Activated CD4-positive, alpha-beta T cell treated with anti-CD3 and anti-CD28 coated beads, Interleukin-2, Interleukin-6, amounts not matched to agents 100 ng/mL and 50 ng/mL, durations not matched to agents 16 hours and 8 hours (primary cell): ENCODE measurements around the gene ANKRD29.
"Not testable (repeated sequence)": the region's sequence is repeated elsewhere in the genome, so short reads cannot be mapped to it uniquely, and the experiment has no call there.

Source experiments
- DNase-seq: peaks from one replicate; pipeline ENCODE4 v3.0.0-alpha.2; 2020

The ANKRD29 gene

DNA sequence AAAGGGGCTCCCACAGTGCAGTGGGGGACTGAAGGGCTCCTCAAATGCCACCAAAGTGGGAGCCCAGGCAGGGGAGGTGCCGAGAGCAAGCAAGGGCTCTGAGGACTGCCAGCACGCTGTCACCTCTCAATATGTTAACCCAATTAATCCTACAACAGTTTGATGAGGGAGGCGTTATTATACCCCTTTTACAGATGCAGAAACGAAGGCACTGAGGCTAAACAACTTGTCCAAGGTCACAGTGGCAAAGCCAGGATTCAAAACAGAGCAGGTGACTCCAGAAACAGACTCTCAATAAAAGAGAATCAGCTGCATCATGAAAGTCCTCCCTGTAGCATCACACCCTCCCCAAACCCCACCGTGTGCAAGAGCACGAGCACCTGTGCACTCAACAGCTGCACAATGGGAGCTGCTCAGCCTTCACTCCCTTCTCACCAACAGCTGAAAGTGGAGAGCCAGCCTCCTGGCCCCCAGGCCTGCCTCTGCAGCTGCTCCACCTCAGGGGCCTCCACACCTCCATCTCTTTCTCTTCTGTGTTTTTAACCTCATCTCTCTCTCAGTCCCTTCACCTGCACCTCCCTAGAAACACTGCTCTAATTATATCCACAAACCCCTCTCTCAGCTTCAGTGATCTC, 84.5 kb downstream of the ANKRD29 start:
- DNase-seq: no peak

DNA sequence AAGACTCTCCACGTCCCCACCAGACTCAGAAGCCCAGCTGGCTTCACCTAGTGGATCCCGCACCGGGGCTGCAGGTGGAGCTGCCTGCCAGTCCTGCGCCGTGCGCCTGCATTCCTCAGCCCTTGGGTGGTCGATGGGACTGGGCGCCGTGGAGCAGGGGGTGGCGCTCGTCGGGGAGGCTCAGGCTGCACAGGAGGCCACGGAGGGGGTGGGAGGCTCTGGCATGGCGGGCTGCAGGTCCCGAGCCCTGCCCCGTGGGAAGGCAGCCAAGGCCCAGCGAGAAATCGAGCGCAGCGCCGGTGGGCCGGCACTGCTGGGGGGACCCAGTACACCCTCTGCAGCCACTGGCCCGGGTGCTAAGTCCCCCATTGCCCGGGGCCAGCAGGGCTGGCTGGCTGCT, 85.2 kb downstream of the ANKRD29 start:
- DNase-seq: not testable (repeated sequence)

DNA sequence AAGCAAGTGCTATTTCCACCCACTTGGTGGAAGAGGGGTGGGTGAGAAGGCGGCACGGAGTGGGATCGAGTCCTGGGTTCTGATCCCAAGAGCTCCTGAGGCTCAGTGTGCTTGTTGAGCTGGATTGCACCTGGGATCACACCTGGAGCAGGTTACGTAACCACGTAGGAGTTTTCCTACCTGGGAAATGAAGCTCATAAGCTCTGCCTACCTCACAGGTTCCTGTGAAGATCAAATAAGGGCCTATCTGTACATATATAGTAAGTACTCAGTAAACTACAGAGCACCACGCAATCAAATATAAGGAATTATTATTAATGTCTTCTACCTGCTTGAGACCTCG, 87.4 kb downstream of the ANKRD29 start:
- no peak for DNase-seq

- DNase-seq: no peak
Measured at GRCh38 chr18:23574611-23575308, 88.0 kb downstream of the ANKRD29 start.

DNA sequence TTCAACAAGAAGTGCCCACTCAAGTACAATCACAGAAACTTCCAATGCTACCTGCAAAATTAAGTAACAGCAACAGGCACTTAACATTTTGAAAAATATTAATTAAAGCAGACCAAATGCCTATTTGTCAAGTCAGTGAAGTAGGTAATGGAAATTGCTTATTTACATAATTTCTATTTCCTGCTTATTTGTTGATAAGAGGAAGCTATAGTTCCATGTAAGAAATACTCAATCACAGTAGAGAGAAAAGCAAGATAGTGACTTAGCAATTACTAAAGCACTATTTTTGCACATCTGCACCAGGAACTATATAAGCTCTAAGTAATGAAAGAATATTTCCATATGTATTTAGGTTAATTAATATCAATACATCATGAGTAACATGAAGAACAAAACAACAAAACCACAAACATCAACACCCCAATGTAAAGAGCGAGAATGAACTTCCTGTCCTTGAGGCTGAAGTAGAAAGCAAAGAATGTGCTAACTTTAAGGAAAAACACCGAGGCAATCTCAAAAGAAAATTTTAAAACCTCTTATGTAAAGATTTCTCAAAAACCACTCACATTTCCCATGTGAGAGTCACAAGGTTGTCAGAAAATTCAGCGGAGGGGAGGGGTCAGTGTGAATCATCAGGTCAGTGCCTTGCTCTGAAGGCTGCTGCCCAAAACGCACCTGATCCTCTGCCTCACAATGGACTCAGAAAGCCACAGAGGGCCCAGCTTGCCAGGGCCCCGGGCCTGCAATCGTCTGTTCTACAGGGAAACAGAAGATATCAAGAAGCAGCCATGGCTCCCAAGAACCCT, 88.9 kb downstream of the ANKRD29 start:
- peak; percentile 63 for DNase-seq

GRCh38 chr18:23573020-23573419, 89.7 kb downstream of the ANKRD29 start:
- DNase-seq: no peak

GRCh38 chr18:23572570-23572969, 90.1 kb downstream of the ANKRD29 start:
- no peak for DNase-seq

DNA sequence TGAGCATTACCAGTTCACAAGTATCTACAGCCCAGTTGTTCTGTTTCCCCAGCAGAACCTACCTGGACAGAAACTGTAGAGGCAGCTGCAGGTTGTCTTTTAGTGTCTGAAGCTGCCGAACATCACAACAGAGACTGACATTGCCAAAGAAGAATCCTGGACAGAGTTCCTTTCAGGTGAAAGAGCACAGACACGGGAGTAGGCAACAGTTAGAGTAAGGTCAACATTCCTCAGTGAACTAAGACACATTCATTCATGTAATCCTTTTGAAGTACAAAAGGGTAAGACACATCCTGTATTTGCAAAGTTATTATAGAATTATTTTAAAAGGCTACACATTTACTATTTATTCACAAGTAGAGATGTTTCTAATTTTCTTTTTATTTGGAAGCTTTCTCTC, 90.7 kb downstream of the ANKRD29 start:
- DNase-seq: no peak

- DNase-seq: no peak
Measured at GRCh38 chr18:23570912-23571504, 91.7 kb downstream of the ANKRD29 start.

DNA sequence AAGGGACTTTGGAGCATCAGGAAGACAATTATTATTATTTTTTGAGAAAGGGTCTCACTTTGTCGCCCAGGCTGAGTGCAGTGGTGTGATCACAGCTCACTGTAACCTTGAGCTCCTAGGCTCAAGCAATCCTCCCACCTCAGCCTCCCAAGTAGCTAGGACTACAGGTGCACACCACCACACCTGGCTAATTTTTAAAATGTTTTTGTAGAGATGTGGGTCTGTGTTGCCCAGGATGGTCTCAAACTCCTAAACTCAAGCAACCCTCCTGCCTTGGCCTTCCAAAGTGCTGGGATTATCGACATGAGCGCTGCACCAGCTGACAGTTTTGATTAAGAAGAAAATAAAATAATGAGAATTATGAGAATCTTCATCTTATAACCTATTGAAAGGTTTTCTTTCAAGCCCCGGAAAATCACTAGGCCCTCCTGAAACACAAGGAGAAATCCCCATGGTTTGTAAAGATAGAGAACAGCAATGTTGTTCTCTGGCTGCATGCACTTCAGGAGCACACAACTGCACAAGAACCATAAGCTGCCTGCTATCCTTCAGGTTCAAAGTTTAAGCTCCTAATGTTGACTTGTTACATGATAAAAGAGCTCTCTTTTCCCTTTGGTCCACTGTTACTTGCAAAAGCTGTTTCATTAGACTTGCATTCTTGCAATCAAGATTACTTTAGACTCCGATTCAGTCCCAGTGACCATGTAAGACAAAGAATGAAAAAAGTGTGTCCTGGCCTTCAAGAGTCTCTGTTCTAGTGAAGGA, 93.2 kb downstream of the ANKRD29 start:
- DNase-seq: no peak

- no peak for DNase-seq
Measured at GRCh38 chr18:23568281-23569138, 94.2 kb downstream of the ANKRD29 start.

- DNase-seq: no peak
Measured at GRCh38 chr18:23567671-23568070, 95.0 kb downstream of the ANKRD29 start.

DNA sequence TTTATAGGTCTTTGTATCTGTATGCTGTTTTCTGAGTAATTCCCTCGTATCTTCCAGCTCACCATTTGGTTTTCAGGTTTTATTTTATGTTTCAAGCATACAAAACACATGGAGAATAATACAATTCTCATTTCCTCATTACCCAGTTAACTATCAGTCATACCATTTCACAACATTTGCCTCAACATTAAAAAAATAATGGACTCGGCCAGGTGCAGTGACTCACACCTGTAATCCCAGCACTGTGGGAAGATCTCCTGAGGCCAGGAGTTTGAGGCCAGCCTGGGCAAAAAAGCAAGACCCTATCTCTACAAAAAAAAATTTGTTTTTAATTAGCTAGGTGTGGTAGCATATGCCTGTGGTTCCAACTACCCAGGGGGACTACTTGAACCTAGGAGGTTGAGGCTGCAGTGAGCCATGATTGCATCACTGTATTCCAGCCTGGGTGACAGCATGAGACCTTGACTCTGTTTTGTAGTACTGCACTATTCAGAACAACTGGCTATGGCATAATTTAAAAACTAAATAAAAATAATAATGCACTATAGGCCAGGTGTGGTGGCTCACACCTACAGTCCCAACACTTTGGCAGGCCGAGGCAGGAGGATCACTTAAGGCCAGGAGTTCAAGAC, 96.7 kb downstream of the ANKRD29 start:
- no peak for DNase-seq

DNA sequence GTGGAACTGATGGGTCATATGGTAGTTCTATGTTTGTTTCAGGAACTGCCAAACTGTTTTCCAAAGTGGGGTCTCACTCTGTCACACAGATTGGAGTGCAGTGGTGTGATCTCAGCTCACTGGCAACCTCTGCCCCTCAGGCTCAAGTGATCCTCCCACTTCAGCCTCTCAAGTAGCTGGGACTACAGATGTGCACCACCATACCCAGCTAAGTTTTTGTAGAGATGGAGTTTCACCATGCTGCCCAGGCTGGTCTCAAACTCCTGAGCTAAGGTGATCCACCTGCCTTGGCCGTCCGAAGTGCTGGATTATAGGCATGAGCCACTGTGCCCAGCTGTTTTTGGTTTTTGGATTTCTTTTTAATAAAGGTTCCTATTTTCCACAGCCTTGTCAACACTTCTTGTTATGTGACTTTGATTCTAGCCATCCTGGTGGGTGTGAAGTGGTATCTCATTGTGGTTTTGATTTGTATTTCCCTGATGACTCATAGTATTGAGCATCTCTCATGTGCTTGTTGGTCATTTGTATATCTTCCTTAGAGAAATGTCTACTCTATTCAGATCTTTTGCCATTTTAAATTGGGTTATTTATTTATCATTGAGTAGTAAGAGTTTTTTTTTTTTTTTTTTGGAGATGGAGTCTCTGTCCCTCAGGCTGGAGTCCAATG, 99.2 kb downstream of the ANKRD29 start:
- DNase-seq: peak; percentile 54

DNA sequence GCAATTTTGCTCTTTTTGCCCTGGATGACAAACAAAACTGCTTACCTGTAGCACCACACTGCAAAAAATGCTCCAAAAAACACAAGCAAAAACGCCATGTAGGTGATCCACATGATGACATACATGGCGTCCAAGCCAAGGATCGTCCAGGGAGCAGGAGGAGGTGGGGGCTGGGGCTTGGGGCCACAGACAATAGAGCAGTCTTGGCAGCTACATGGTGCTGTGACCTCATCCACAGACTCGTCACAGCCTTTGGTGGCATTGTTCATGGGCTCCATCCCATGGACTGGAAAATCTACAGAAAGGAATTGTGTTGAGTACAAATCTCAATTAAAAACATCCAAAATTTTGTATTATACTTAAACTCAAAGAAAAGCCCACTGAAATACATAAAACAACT, 102.5 kb downstream of the ANKRD29 start:
- no peak for DNase-seq

- not testable (repeated sequence) for DNase-seq
Measured at GRCh38 chr18:23557511-23557910, 105.2 kb downstream of the ANKRD29 start.

DNA sequence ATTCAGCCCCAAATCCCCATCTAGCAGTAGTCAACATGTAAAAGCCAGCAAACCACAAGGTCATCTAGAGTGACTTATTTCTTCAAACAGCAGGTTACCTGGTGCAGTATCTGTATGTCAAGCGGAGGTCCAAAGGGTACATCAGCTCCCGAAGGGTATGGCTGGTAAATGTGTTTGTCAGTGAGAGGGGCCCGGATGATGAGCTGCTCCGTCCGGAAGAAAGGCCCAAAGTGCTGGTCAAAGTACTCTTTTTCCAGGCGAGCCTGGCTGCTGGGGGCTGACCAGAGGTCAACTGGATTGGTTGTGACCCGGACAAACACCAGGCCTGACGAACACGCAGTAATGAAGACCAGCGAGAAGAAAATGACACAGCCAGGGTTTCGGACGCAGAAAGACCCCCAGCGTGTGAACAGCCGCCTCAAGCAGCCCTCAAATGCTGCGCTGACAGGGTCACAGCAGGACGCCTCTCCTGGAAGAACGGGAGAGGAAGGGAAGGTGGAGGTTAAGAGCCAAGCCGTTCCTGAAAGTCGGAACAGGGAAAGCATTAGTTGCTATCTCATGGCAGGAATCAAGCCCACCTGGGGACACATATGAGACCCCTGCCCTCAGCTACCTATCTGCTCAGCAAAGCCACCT, 106.4 kb downstream of the ANKRD29 start:
- no peak for DNase-seq

DNA sequence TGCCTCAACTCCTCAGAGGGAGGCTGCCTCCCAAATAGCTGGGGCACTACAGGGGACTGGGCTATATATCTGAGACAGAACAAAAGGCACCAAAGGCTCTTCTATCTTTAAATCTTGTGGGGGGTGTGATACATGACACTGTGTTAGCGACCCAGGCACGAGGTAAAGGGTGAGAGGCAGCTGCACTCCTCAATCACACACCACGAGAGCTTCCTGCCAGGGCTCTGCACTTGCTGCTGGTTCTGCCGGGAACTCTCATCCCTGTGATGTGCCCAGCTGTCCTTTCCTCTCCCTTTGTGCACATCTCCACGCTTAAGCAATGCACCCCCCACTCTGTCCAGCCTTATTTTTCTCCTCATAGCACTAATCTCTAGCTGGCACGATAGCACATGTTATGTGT, 108.8 kb downstream of the ANKRD29 start:
- DNase-seq: no peak

- no peak for DNase-seq
Measured at GRCh38 chr18:23552505-23552904, 110.2 kb downstream of the ANKRD29 start.

GRCh38 chr18:23551978-23552377, 110.7 kb downstream of the ANKRD29 start:
- DNase-seq: no peak
